Stomach smooth muscle (tissue), 2 donors: ENCODE results near the gene SOX1.

Experiments
- H3K27ac ChIP-seq: one replicate; pipeline ENCODE4 v1.7.0; 2013; ENCODE audit warnings: mild to moderate bottlenecking, low read length, inconsistent platforms
- H3K27me3 ChIP-seq, 2 donors: one replicate each; pipeline ENCODE4 v1.7.0; 2013; ENCODE audit warnings: low read length in 2 of 2; ENCODE audit not compliant: insufficient read depth in 2 of 2, control insufficient read depth in 1 of 2
- H3K36me3 ChIP-seq, 2 donors: one replicate each; pipeline ENCODE4 v1.7.0; 2013; ENCODE audit warnings: low read length in 2 of 2; ENCODE audit not compliant: control insufficient read depth in 2 of 2, insufficient read depth in 2 of 2
- H3K4me1 ChIP-seq: one replicate; pipeline ENCODE4 v1.7.0; 2013; ENCODE audit warnings: low read length; ENCODE audit not compliant: control insufficient read depth, insufficient read depth
- H3K4me3 ChIP-seq, 2 donors: one replicate each; pipeline ENCODE4 v1.7.0; 2013; ENCODE audit warnings: low read length in 2 of 2
- H3K9ac ChIP-seq, 2 donors: one replicate each; pipeline ENCODE4 v1.7.0; 2013; ENCODE audit warnings: low read length in 2 of 2, mild to moderate bottlenecking in 1 of 2
- H3K9me3 ChIP-seq, 2 donors: one replicate each; pipeline ENCODE4 v1.7.0; 2013; ENCODE audit warnings: low read length in 2 of 2; ENCODE audit not compliant: control insufficient read depth in 2 of 2
- donor health status: healthy.
- donor health status: Pancreatic carcinoma.

Gene SOX1

DNA sequence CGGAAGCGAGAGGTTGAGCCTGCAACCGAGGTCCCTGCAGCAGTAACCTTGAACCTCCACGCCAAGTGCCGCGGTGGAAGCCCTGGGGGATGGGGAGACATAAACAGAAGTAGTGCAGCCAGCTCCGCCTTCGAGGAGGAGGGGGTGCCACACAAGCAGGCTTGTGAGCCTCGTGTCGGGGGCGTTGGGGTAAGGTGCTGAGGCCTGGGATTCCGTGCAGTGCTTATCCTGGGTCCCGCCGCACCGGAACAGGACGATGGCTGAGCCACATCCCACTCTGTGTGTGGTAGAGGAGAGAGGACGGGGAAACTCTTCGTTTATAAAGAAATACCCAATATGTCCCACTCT, 51.0 kb downstream of the SOX1 start:
- Histone ChIP-seq H3K4me3 (no peak overlapping the region), H3K9me3 (no peaks in the 10 kb centered on the region), H3K27ac (no peak overlapping the region), H3K36me3 (no peaks in the 10 kb centered on the region), H3K27me3 (peaks cover 10 to 17% of the 10 kb centered on the region in 2 donors), H3K4me1 (no peaks in the 10 kb centered on the region), H3K9ac (no peak overlapping the region)

- Histone ChIP-seq H3K9ac (no peak overlapping the region), H3K27me3 (peaks cover 10 to 17% of the 10 kb centered on the region in 2 donors), H3K36me3 (no peaks in the 10 kb centered on the region), H3K27ac (no peak overlapping the region), H3K4me3 (no peak overlapping the region), H3K4me1 (no peaks in the 10 kb centered on the region), H3K9me3 (no peaks in the 10 kb centered on the region)
Measured at GRCh38 chr13:112118451-112119064, 51.6 kb downstream of the SOX1 start.

DNA sequence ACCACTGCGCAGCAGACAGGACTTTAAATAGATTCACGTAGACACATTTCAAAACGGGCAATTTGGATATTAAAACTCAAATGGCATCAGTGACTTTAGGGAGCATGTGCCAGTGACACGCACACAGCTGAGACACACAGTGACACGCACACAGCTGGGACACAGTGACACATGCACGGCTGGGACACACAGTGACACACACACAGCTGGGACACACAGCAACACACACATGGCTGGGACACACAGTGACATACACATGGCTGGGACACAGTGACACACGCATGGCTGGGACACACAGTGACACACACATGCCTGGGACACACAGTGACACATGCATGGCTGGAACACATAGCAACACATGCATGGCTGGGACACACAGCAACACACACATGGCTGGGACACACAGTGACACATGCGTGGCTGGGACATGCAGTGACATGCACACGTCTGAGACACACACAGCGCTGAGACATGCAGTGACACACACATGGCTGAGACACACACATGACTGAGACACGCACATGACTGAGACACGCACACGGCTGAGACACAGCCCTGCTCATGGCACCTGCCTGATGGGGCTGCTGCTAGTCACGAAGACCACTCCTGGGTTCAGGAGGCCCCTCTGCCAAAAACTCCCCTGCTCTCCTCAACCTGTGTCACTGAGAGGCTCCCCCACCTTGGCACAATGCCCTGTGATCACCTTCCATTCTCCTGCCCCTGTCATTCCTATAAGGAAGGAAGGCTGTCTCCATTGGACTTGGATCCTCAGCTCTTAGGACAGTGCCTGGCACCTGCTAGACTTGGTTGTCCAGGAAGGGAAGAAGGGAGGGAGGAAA, 52.5 kb downstream of the SOX1 start:
- peaks cover 5 to 12% of the 10 kb centered on the region in 2 donors for H3K27me3 ChIP-seq
- no peaks in the 10 kb centered on the region for H3K36me3 ChIP-seq
- no peaks in the 10 kb centered on the region for H3K4me1 ChIP-seq
- no peak overlapping the region for H3K4me3 ChIP-seq
- no peaks in the 10 kb centered on the region for H3K9me3 ChIP-seq
- H3K9ac ChIP-seq = no peak overlapping the region
- no peak overlapping the region for H3K27ac ChIP-seq

DNA sequence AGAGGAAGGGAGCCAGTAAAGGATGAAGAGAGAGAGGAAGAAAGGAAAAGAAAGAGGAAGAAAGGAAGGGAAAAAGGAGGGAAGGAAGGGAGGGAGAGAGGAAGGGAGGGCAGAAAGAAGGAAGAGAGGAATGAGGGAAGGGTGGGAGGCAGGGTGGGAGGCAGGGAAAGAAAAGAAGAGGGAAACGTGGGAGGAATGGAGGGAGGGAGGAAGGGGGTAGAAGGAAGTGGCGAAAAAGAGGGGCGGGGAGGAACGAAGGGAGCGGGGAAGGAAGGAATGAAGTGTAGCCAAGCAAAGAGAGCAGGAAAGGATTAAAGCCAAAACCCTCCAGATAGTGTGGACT, 53.1 kb downstream of the SOX1 start:
- no peaks in the 10 kb centered on the region for H3K9me3 ChIP-seq
- H3K4me1 ChIP-seq = no peaks in the 10 kb centered on the region
- no peak overlapping the region for H3K9ac ChIP-seq
- H3K4me3 ChIP-seq = no peak overlapping the region
- no peak overlapping the region for H3K27ac ChIP-seq
- no peaks in the 10 kb centered on the region for H3K36me3 ChIP-seq
- H3K27me3 ChIP-seq = peaks cover 5 to 12% of the 10 kb centered on the region in 2 donors
